NOMO-1 treated with DMSO at 0.1 percent for 48 hours (cell line): ENCODE results near the gene HTR3E.
"Not testable (repeated sequence)": the region's sequence is repeated elsewhere in the genome, so short reads cannot be mapped to it uniquely, and the experiment has no call there.

Experiments used
- DNase-seq: peaks from one replicate; lab custom pipeline; 2025; ENCODE audit not compliant: unreplicated experiment; lab: John Stamatoyannopoulos, UW

The HTR3E gene

DNA sequence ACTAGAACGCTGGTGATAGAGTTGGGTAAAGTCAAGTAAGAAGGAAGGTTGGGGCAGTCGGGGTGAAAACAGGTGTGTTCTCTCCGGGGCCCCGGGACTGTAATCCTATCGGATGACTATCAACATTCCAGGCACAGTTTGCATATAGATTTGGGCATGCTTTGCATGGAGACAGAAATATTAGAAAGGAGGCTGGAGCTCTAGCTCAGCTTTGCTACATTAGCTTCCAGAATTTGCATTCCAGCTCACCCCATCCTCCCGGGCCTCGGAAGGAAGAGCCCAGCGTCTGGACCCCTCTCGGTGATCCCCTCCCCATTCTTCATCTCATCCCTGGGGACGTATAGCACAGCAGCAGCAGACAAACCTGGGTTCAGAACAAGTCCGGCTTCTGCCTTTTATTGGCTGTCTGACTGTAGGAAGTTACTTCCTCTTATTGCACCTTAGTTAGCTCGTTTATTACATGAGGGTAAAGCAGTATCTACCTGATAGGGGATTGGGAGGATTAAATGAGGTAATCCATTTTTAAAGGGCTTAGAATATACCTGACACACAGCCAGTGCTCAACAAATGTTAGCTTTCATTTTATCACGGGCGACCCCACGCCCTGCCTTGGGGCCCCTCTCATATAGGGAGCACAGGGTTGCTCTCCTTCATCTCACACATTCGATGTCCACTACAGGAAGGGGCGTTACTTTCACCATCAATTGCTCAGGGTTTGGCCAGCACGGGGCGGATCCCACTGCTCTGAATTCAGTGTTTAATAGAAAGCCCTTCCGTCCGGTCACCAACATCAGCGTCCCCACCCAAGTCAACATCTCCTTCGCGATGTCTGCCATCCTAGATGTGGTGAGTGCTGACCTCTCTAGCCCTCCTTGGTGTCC, 3.2 kb downstream of the HTR3E start:
- peak; percentile 30 for DNase-seq

- peak; percentile 30 for DNase-seq
Measured at GRCh38 chr3:184110316-184110725, 13.5 kb downstream of the HTR3E start.

DNA sequence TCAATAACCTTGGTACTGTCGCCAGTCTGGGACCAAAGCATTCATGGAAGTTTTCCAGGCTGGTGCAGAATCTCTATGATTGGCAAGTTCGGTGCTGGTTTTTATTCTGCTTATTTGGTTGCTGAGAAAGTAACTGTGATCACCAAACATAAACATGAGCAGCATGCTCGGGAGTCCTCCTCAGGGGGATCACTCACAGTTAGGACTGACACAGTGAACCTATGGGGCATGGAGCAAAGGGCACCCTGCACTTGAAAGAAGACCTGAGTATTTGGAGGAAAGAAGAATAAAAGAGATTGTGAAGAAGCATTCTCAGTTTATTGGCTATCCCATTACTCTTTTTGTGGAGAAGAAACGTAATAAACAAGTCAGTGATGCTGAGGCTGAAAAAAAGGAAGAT, 19.2 kb downstream of the HTR3E start:
- no peak for DNase-seq

GRCh38 chr3:184117636-184118035, 20.8 kb downstream of the HTR3E start:
- no peak for DNase-seq

DNA sequence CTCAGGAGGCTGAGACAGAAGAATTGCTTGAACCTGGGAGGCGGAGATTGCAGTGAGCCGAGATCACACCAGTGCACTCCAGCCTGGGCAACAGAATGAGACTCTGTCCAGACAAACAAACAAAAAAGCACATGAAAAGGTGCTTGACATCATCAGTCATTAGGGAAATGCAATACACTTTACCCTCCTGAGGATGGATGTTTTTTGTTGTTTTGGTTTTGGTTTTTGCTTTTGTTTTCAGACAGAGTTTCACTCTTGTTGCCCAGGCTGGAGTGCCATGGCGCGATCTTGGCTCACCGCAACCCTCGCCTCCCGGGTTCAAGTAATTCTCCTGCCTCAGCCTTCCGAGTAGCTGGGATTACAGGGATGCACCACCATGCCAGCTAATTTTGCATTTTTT, 24.2 kb downstream of the HTR3E start:
- not testable (repeated sequence) for DNase-seq

GRCh38 chr3:184126006-184126405, 29.1 kb downstream of the HTR3E start:
- DNase-seq: no peak

- DNase-seq: no peak
Measured at GRCh38 chr3:184129012-184129411, 32.1 kb downstream of the HTR3E start.

- no peak for DNase-seq
Measured at GRCh38 chr3:184132945-184133344, 36.1 kb downstream of the HTR3E start.

GRCh38 chr3:184133840-184134745, 37.2 kb downstream of the HTR3E start:
- DNase-seq: peak; percentile 71

DNA sequence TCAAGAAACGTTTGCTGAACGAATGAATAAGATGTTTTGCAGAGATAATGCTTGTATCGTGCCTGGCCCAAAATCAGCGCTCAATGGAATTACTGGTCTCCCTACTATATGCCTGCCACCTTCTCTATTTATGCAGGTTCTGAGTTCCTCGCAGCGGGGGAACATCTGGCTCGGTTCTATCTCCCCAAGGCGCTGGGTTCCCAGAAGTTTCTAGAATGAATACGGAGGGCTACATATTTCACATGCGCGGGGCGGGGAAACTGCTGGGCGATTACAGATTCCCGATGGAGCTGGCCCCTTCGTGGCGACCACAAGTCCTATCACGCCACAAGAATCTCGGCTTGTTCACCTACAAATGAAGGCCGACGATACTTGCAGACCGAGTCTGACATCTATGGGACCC, 37.9 kb downstream of the HTR3E start:
- DNase-seq: peak; percentile 62

DNA sequence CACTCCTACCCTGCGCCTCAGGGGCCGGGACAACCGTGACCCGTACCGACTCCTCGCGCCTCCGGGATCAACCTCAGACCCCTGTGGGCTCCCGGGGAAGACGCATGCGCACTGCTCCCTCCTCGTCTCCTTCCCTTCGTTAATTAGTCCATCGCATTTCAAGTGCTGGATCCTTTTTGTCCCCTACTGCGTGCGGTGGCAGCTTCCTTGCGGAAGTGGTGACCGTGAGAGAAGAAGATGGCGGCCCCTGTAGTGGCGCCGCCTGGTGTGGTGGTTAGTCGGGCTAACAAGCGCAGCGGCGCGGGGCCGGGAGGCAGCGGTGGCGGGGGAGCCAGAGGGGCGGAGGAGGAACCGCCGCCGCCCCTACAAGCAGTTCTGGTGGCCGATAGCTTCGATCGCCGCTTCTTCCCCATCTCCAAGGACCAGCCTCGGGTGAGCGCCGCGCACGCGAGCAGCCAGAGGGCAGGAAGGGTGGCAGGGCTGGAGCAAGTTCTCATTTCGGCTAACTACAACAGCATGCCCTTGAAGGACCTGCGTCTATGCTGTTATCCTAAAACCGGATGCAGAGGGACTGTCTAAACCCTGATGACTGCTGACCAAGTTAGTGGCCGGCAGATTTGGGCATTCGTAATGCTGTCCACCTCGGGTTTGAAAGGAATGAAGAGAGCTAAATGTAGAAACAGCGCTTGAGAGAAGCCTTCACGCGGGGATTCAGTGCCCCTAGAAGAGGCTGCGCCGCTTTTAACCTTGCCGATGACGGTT, 38.5 kb downstream of the HTR3E start, which contains the start of gene EIF2B5:
Gene EIF2B5 (plus strand): TSS at position 210 of the 762 bp plus-strand sequence. CDS start 28 bp downstream, at position 238.
- DNase-seq: peak; percentile 98

GRCh38 chr3:184135911-184136260, 39.0 kb downstream of the HTR3E start:
- DNase-seq: no peak

GRCh38 chr3:184140436-184140835, 43.6 kb downstream of the HTR3E start:
- DNase-seq: no peak

DNA sequence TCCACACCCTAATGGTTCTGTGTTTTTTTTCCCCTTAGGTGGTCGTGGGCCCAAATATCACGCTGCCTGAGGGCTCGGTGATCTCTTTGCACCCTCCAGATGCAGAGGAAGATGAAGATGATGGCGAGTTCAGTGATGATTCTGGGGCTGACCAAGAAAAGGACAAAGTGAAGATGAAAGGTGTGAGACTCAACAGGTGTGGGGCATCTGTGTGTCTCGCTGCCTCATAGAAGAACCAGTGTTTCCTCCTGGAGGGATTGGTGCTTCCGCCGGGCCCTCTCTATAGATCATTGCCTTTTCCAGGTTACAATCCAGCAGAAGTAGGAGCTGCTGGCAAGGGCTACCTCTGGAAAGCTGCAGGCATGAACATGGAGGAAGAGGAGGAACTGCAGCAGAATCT, 45.3 kb downstream of the HTR3E start:
- no peak for DNase-seq

- DNase-seq: no peak
Measured at GRCh38 chr3:184143327-184143726, 46.5 kb downstream of the HTR3E start.

DNA sequence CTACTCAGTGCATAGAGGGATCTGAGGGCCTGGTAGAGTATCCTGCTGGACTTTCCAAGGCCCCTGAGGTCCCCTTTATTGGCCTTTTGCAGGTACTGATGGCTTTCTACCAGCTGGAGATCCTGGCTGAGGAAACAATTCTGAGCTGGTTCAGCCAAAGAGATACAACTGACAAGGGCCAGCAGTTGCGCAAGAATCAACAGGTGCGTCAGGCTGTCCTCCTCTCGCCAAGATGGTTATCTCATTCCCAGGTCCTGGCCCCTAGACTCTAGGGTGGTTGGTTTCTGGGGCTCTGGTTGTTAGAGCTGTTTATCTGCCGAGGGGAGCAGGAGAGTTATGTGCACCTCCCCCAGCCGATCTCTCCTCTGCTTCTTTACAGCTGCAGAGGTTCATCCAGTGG, 47.6 kb downstream of the HTR3E start:
- no peak for DNase-seq

GRCh38 chr3:184145111-184145524, 48.3 kb downstream of the HTR3E start:
- DNase-seq: peak; percentile 7

- no peak for DNase-seq
Measured at GRCh38 chr3:184145751-184146270, 48.9 kb downstream of the HTR3E start.

- no peak for DNase-seq
Measured at GRCh38 chr3:184148076-184148475, 51.2 kb downstream of the HTR3E start.

GRCh38 chr3:184149123-184149522, 52.3 kb downstream of the HTR3E start:
- no peak for DNase-seq

DNA sequence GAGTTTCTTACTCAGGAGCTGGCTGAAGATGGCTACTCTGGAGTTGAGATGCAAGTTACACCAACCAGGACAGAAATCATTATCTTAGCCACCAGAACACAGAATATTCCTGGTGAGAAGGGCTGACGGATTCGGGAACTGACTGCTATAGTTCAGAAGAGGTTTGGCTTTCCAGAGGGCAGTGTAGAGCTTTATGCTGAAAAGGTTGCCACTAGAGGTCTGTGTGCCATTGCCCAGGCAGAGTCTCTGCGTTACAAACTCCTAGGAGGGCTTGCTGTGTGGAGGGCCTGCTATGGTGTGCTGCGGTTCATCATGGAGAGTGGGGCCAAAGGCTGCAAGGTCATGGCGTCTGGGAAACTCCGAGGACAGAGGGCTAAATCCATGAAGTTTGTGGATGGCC, 52.9 kb downstream of the HTR3E start:
- not testable (repeated sequence) for DNase-seq
